Measurements from ENCODE around the gene MYO3A.

DNA sequence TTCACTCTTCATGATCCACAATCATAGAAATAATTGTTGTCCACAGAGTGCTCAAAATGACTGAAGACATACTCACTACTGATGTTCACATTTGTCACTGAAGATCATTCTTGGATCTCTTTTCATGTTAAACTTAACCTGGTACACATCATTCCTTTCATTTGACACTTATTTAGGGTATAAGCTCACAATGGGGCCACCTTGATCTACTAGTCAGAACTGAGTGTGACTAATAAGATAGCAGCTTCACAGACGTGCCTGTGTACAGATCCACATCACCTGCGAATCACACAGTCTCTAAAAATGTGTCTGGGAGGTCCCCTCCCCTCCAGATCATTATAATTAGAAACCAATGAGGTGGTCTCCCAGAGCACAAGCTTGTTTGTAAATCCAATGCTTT, 304.3 kb downstream of the MYO3A start:
- TF ChIP-seq, protein P1, sequence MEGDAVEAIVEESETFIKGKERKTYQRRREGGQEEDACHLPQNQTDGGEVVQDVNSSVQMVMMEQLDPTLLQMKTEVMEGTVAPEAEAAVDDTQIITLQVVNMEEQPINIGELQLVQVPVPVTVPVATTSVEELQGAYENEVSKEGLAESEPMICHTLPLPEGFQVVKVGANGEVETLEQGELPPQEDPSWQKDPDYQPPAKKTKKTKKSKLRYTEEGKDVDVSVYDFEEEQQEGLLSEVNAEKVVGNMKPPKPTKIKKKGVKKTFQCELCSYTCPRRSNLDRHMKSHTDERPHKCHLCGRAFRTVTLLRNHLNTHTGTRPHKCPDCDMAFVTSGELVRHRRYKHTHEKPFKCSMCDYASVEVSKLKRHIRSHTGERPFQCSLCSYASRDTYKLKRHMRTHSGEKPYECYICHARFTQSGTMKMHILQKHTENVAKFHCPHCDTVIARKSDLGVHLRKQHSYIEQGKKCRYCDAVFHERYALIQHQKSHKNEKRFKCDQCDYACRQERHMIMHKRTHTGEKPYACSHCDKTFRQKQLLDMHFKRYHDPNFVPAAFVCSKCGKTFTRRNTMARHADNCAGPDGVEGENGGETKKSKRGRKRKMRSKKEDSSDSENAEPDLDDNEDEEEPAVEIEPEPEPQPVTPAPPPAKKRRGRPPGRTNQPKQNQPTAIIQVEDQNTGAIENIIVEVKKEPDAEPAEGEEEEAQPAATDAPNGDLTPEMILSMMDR (IDR thresholded peaks at IDR 0.05; ENCODE audit: low read length): no peak
- TF ChIP-seq EZH2 (IDR thresholded peaks at IDR 0.05; ENCODE audit: borderline replicate concordance, low read length): no peak
